CD4-positive, alpha-beta T cell treated with Interleukin-4 for 4 hours (primary cell): ENCODE measurements around the gene KCNK5.

Experiments used
- DNase-seq: peaks from one replicate; pipeline ENCODE4 v3.0.0-alpha.2; 2020

KCNK5 gene

GRCh38 chr6:39240155-39240757 lies 11.0 kb upstream of the KCNK5 start:
- DNase-seq = no peak

GRCh38 chr6:39239527-39240154 lies 10.4 kb upstream of the KCNK5 start:
- no peak for DNase-seq

GRCh38 chr6:39236742-39237141 lies 7.5 kb upstream of the KCNK5 start:
- no peak for DNase-seq

- no peak for DNase-seq
Observed at GRCh38 chr6:39233333-39233732, 4.1 kb upstream of the KCNK5 start.

DNA sequence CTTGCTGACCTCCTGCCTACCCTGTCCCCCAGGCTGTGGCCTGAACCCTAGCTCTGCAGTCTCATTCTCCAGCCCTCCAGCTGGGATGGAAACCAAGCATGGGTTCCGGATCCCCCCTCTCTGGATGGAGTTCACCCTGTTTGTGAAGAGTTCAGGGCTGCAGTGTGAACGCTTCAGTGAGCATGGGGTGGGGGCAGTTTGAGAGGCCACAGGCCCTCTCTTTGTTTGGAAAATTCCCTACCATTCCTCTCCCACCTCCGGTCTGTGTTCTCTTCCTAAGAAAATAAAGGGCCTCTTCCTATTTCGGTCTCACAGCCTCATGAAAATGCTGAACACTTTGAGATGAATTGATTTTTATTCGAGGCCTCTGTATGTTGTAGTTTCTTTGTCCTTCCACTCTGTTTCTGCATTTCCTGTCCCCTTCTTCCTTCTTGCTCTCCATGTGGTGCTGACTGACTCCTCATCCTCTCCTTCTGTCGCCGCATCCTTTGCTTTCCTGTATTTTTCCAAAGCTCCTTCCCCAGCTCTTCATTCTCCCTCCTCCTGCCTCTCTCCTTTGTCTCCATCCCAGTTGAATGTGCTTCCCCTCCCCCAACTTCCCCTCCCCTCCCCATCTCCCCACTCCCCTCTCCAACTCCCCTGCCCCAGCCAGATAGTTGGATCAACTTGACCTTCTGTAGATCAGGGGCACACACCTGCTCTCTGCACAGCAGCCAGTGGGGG lies 2.4 kb upstream of the KCNK5 start:
- no peak for DNase-seq

DNA sequence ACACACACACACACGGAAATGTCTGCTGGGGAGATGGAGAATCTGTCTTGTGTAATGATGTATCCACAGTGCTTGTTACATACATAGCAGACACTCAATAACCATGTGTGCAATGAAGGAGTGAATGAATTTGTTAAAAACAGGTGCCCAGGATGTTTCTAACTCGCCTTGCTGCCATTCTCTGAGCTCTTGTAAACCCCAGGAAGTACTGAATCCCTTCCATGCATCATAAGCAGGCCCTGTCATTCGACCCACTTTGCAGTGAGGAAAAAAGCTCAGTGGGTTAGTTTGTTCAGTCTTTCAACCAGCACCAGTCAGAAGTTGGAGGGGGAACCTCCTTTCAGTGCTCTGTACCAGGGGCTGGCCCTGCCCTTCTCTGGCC lies 1.4 kb upstream of the KCNK5 start:
- DNase-seq = no peak

DNA sequence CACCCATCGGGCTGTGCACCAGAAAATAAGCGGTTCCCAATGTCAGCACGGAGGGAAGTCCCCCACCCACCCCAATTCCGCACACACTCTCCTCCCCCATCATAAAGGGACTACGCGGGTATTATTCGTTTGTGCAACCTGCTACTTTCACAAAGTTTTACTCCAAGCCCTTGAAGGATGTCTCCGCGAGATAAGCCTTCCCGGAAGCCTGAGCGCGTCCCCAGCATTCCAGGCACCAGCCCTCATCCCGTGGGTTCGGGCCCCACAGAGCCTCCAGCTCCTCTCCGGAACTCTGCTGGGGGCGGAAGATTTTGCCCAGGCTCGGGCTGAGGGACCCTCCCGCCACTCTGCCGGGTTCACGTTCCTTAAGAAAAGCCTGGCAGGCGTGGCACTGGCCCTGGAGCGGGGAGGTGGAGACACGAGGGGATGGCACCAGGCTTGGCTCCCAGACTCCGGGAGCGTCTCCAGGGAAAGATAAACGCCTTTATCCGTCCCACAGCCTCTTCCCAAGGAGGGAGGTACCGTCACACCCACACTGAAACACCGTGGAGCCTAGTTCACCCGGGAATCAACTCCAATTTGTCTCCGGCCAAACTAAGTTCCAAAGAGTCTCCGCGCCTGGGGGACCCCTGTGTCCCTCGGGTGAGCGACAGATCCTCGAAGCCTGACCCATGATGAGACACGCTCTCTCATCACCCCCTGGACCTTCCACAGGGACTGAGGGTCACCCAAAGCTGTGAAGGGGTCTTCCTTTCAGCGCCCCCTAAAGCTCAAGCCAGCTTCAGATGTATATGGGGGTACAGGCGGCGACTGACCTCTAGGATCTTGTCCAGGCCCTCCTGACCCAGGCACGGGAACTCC lies 934 bp downstream of the KCNK5 start:
- DNase-seq = peak; percentile 11

DNA sequence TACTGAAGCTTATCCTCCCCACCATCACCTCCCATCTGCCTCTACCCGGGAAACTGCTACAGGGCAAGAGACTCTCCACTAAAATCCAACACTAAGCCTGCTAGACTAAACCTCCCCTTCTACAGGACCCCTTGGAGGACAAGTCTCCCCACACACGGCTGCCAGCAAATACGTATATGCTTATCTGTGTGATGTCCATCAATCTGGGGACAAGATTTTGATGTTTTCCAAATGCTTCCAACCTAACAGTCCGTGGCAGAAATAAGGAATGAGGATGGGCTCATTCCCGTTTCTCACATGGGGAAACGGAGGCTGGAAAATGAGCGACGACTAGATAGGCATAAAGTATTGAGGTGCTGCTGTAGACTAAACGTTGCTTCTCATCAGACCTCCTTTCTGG lies 1.8 kb downstream of the KCNK5 start:
- DNase-seq = no peak

GRCh38 chr6:39226639-39227329 lies 2.5 kb downstream of the KCNK5 start:
- DNase-seq = no peak

GRCh38 chr6:39225946-39226437 lies 3.3 kb downstream of the KCNK5 start:
- DNase-seq = peak; percentile 68

DNA sequence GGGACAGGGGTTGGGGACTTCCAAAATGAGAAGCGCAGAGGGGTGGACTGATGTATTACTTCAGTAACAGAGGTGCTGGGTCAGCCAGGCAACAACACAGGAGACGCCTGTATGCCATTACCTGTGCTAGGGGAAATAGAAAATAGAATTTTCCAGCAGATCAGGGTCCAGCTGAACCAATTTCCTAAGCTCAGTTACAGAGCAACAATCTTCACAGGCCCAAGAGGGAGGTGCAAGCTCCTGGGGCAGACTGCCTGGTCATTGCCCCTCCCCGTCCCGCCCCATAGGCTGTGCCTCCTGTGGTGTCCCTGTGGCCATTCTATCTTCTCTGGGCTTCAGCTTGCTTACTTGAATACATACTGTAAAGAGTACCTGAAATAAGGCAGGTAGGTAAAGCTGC lies 3.7 kb downstream of the KCNK5 start:
- no peak for DNase-seq

DNA sequence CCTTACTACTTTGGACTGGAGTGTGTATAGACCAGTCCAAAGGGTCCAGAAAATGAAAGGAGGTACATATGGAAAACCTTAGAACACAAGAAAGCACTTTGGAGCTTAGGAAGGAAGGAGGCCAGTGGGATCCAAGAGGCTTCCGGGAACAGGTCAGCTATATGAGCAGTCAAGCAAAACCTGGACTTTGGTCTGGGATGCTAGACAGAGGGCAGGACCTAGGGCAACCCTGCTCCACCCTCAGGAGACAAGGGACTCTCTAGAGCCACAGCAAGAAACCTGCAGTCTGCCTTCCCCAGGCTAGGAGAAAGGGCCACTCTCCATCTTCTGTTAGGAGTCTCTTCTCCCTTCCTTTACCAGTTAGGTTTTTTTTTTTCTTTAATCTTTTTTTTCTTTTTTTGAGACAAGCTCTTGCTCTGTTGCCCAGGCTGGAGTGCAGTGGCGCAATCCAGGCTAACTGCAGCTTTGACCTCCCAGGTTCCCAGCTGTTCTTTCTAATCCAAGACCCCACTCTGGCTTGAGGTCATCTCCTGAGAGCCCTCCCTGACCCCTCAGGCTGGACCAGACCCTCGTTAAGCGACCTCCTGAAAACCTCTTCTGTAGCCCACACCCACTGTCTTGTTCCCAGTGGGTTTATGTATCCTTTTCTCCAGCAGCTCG lies 4.6 kb downstream of the KCNK5 start:
- no peak for DNase-seq

- DNase-seq = no peak
Observed at GRCh38 chr6:39224011-39224410, 5.3 kb downstream of the KCNK5 start.

DNA sequence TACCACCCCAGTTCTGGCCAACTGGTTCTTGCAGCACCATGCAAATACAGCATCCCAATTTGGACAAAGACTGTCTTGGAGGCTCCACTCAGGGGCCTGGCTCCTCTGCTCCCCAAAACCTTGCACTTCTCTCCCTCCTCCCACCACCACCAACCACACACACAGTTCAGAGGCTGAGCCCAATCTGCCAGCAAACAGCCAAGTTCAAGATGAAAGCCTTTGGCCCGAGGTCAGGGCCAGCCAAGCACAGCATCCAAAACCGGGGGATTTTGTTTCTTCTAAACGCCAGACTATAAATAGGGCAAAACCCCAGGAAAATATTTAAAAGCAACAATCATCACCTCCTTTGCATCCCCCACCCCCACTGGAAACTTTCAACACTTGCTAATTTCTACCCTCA lies 5.7 kb downstream of the KCNK5 start:
- no peak for DNase-seq

GRCh38 chr6:39223061-39223460 lies 6.2 kb downstream of the KCNK5 start:
- no peak for DNase-seq

GRCh38 chr6:39221779-39222641 lies 7.3 kb downstream of the KCNK5 start:
- no peak for DNase-seq

- DNase-seq = no peak
Observed at GRCh38 chr6:39221115-39221514, 8.2 kb downstream of the KCNK5 start.

- DNase-seq = no peak
Observed at GRCh38 chr6:39218868-39219567, 10.3 kb downstream of the KCNK5 start.

DNA sequence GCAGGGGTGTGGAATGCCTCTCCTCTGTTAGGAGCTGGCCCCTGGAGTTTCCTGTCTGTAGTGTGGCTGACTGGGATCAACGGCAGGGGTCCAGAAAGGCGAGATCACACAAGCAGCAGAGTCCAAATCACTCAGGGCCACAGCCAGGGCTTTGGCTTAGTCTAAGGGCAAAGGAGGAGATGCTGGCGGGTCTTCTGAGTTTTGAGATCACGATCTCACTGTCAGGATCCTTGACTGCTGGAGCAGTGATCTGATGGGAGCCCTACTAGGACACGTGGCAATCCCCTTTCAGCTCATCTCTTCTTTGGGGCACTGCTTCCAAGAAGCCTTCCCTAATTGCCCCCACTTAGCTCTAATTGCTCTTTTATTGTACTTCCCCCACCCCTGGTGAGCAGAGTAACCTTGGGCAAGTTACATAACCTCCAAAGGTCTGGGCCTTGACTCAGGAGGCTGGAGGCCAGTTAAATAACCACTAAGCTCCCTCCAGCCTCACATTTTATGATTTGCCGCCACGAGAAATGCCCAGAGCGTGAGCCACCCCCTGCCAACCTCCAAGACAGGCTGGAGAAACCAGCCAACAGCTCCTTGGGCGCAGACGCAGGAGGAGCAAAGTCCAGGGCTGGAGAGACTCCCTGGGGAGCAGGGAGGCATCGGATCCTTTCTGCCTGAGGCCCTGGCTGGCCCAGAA lies 12.0 kb downstream of the KCNK5 start:
- no peak for DNase-seq

DNA sequence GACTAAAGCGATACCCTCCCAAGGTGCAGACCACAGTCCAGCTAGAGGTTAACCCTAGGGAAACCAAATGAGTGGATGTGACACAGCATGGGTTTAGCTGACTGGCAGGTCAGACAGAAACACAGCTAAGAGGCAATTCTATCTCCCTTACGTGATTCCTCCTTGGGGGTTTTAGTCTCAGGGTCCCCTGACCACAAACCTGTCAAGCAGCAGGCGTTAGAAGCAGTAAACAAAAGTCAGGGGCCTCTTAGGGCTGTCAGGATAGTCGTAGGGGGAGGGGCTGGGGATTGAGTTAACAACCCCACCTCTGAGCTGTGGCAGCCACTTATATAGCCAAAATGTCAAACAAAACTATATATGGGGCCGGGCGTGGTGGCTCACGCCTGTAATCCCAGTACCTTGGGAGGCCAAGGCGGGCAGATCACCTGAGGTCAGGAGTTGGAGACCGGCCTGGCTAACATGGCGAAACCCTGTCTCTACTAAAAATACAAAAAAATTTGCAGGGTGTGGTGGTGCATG lies 13.6 kb downstream of the KCNK5 start:
- DNase-seq = no peak
